GM18867 (cell line): ENCODE data around the gene ATP12A.

Experiments used
- ATAC-seq: cut with Tn5 transposase; IDR thresholded peaks from one replicate; pipeline ENCODE4 v1.9.1; 2021; ENCODE audit warnings: mild to moderate bottlenecking, moderate library complexity; ENCODE audit not compliant: unreplicated experiment

ATP12A gene

DNA sequence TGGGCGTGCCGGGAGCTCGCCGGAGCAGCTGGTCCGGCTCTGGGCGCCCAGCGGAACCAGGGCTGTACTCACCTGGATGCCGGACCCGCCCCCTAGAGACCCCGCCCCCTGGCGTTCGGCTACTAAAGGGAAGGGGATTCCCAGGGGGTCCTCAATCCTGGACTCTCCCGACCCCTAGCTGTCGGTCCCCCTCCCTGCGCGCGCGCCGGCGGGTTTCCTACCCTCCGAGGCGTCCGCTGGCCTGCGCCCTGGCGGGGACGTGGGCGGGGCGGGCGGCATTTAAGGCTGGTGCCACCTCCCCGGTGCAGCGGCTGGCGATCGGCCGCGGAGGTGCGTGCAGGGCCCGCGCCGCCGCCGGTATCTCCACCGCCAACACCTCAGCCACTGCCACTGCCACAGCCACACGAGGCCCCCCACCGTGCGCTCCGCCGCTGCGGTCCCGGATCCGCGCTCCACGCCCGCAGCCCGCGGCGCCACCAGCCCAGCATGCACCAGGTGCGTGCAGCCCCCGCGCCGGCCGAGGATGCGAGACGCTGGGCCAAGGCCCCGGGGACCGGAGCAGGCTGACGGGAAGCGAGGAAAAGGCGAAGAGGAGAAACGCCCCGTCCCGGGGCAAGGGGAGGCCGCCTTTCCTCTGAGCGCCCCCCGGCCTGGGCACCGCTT, at the start of gene ATP12A:
Gene ATP12A, plus strand, starts transcription at position 151 of the 663 bp plus-strand sequence. Its CDS starts 336 bp downstream, at position 487.
- no peak for ATAC-seq

DNA sequence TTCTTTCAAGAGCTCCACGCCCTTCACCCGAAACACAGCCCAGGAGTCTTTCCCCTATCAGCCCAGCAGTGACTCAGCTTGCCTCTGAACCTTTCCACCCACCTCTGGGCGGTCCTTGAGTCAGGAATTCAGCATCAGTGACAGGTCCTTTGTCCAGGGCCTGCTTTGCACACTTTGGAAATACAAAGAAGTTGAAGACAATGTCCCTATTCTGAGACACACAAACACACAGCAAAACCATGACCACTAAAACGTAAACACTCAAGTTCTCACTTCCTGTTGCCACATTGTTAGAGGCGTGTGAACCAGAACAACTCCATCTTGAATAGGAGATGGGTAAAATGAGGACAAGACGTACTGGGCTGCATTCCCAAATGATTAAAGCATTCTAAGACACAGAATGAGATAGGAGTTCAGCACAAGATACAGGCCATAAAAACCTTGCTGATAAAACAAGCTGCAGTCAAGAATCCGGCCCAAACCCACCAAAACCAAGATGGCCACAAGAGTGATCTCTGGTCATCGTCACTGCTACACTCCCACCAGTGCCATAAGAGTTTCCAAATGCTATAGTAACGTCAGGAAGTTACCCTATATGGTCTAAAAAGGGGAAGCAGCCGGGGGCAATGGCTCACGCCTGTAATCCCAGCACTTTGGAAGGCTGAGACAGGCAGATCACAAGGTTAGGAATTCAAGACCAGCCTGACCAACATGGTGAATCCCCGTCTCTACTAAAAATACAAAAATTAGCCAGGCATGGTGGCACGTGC, 49.2 kb upstream of the ATP12A start:
- ATAC-seq: no peak

DNA sequence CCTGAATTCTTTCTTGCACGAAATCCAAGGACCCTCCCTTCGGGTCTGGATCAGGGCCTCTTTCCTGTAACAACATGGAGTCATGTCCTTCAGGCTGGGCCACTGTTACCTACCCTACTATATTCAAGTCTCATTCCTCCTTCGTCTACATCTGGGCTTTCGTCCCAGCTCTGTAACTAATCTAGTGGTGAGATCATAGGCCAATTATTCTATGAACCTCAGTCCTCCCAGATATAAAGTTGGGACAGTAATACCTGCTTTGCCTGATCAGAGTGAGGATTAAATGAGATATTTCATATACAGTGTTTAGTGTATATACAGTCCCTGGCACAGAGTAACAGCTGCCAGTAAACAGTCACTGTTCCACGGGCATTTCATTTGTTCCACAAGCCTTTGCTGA, 48.3 kb upstream of the ATP12A start:
- no peak for ATAC-seq

DNA sequence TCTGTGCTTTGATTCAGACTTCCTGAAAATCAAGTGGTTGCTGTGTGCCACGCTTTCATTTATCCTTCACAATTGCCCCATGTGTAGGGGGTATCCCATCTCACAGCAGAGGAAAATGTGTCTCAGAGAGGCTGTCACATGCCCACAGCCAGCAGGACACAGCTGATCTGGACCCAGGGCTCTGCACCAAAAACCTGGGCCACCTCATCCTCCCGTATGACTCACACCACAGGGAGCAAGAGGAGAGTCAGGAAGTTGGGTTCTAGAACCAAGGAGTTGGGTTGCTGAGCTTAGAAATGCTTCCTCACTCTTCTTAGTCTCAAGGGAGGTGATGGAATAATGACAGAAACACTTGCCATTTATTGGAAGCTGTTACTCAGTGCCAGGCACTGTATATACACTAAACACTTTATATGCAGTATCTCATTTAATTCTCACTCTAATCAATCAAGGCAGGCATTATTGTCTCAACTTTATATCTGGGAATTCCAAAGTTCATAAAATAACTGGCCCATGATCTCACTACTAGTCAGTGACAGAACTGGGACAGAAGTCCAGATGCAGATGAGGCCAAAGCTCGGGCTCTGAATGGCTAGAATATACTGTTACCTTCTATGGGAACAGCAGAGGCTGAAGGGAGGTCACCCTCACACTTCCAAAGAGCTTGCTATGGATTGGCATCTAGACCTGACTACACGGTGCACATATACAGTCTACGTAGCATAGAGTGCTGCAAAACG, 47.7 kb upstream of the ATP12A start:
- ATAC-seq: no peak

DNA sequence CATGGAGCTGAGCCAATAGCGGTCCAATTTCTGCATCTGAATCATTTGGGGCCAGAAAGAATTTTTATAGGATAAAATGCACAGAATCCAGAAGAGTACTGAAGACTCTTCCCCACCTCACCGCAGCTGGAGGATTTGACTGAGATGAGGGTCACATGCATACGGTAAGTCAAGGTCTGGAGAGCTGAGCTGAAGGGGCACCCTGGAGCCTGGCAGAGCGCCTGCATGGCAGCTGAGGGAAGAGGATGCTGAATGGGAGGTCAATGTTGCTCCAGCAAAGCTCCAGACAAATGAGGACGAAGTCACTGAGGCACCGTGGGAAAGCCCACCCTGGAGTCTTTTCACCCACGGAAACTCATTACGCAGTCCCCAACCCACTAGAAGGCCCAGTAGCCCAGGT, 43.4 kb upstream of the ATP12A start:
- ATAC-seq: no peak

DNA sequence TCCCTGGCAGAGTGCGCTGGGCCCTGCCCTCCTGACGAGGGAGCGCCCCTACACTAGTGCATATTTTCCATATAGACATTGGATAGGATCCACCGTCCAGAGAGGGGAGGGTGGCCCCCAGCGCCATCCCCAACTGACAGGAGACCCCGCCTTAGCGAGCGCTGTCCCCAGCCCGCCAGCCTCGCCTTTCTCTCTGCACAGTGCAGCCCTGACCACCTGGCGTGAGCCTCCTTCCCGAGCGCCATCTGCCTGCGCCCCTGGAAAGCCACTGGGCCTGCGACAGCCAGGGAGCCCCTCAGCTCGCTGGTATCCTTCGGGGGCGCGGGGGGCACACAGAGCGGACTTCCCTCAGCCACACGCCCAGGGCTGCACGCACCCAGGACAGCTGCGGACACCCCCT, 42.1 kb upstream of the ATP12A start:
- ATAC-seq: no peak

DNA sequence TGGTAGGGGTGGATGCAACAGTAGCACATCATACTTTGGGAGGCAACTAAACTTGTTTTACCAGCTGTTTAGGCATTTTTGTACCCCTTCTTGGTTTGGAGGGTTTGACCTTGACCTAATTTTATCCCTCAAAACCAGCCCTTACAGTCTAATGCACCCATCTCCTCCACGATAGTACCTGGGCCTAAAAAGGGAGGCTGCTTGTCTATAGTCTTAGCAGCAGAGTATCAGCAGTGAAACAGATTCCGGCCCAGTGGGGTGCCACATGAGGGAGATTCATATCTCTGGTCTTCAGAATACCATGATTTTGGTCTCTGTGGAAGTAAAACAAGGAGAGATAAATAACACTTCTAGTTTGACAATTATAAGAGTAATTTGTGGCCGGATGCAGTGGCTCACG, 39.5 kb upstream of the ATP12A start:
- no peak for ATAC-seq

DNA sequence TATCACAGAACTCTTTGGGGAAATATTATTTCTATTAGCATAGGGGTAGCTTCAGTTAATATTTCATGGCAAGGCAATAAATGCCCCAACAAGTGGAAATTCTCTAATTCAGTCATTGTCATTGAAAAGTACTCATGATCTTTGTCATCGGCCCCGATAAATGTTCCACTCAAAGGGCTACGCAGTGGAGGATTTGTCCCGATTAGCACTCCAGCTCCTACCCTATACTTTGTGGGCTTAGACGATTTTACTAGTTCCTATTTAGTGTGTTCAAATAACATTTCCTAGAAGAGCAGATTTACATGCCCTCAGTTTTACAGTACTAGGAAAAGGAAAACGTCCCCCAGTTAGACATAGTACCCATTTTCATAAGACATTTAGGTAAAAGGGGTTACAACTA, 38.0 kb upstream of the ATP12A start:
- ATAC-seq: no peak

DNA sequence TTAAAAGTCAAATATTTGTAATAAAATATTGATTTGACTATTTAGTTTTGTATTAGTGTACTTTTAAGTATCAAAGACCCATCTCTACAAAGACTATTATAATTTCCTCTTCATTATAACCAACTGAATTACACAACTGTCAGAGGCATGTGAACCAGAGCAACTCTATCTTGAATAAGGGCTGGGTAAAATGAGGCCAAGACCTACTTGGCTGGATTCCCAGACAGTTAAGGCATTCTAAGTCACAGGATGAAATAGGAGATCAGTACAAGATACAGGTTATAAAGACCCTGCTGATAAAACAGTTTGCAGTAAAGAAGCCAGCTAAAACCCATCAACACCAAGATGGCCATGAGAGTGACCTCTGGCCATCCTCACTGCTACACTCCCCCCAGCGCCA, 36.2 kb upstream of the ATP12A start:
- ATAC-seq: no peak

DNA sequence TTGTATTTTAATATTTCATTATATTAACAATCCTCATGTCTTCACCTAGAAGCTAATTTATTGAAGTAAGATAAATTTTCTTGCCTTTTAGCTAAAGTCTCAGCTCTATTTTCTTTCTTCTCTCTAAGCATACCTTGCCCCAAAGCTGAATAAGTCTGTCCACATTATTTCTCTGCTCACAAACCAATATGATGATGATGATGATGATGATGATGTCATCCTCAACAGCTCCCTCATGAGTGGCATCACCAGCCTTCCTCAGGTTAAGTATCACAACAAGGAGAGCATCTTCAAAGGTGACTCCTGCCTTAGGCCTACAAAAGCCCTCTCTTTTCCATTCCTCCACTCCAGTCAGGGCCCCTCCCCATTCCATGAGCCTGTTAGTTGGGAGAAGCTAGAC, 31.9 kb upstream of the ATP12A start:
- no peak for ATAC-seq

DNA sequence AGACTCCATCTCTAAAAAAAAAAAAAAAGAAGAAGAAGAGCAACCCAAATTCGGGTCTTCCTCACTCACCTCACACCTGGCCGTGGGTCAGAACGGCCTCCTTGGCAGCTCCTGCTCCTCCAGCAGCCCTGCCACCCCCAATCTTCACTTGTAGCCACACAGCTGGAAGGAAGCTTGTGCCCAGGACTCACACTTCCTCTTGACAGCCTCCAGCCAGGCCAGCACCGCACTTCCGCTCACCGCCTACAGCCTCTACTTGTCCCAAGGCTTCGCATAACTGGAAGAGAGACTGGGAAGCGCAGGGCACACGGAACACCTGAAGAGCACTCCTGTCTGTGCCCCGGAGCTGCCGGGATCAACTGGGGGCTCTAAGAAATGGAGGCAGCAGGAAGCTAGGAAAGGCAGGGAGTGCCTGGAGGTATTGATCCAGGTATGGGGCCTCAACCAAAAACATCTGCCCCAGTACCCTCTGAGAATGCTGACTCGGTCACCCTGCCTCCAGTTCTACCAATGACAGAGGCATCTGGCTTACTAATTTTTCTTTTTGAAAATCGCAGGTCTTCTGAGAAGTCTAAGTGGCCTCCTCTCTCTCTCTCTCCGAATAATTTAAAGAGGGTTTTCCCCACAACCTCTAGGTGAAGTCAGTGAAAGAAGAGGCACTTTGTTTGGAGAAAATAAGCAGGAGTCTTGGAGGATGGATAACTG, 31.1 kb upstream of the ATP12A start:
- no peak for ATAC-seq

DNA sequence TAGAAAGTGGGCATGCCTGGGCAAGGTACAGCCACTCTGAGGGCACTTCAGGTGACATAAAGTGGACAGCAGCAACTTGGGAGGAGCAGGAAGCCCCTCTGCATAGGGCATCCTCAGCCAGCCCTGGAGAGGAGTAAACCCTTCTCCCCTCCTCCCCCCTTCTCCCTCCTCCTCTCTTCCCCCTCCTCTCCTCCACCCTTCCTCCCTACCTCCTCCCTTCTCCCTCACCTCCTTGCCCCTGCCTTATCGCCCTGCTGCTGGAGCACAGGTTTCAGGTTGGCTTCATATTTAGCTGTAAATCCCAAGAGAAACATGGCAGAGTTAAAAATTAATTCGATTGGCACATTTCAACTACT, 30.5 kb upstream of the ATP12A start:
- ATAC-seq: no peak

DNA sequence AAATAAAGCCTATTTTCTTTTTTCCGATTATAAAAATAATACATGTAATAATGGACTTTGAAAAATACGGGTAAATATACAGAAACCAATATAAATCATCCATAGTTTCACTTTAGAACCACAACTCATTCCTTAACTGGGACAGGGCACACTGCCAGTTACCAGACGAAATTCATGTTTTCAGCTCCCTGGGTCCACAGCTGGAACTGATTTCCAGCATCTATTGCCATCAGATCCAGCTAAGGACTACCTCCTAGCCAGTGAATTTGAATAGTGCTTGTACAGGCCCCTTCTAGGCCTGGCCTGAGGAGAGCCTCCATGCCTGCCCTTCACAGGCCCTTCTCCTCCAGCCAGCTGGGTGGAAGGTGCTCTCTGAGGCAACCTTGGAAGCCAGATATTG, 30.0 kb upstream of the ATP12A start:
- ATAC-seq: no peak

DNA sequence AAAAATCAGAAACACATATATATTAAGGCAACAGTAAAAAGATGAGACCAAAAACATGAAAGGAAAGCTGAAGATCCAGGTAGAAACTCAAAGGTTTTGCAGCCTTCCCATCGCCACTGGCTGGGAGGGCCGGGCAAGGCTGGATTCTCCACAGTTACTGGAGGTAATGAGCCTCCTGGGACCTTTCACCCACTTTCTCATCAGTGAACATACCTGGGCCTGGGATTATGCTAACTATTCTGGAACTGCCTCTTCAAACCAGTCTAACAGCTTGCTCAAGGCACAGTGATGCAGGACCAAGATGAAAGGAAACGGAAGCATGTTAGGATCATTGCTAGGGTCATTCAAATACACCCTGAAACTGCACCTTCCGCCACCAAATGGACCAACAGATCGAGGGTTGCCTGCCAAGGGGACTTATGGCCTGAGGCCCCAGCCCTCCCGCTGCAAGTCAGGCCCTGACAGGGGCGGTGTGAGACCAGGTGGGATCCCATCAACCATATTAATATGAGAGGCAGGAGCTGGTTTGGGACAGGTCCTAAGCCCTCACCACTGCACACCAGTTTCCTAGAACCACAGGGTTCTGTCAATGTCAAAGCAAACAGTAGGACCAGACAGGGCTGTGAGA, 28.4 kb upstream of the ATP12A start:
- no peak for ATAC-seq

DNA sequence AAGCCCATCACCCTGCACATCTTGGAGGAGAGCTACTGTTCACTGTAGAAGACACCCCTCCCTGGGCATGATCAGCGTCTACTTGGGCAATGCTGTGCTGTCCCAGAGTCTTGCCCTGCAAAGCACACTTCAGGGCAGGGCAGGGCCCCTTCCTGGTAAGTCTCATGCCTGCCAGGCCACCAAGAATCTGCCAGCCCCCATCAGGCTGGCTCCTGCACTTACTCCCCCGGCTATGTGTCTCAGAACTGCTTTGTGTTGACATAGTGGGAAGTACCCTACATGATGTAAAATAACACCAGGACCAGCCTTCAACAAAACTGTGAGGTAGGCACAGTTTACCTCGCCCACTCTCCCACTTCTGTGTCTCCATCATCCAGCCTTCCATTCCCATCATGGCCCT, 27.8 kb upstream of the ATP12A start:
- no peak for ATAC-seq

DNA sequence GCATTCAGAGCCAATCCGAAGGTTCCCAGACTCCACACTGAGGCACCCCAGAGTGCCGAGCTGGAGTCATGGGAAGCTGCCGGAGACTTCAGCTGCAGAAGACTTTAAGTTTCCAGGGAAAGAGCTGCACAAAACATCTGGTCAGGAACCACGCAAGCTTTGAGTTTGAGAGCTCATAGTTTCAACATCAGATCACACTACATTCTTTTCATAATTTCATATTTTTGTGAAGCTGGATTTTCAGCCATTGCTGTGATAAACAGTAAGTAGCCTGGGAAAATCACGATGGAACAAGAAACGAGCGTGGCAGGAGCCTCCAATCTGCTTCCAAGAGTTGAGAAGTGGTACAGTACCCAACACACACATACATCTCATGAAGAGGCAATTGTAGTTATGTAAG, 25.5 kb upstream of the ATP12A start:
- no peak for ATAC-seq

DNA sequence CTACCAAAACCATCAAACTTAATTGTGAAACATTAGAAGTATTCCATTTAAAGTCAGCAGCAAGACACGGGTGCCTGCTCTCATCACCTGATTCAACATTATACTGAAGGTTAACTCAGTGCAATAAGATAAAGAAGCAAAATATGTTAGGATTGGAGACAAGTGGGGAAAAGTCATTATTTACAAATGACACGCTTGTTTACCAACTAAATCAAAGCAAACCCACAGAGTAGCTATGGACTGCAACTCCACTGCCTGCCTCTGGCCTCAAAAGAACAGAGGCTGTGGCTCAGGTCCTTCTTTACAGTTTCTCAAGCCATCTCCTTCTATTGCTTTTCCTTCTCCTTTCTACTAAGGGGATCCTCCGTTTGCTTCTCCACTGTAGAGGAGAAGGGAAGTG, 21.0 kb upstream of the ATP12A start:
- ATAC-seq: no peak

DNA sequence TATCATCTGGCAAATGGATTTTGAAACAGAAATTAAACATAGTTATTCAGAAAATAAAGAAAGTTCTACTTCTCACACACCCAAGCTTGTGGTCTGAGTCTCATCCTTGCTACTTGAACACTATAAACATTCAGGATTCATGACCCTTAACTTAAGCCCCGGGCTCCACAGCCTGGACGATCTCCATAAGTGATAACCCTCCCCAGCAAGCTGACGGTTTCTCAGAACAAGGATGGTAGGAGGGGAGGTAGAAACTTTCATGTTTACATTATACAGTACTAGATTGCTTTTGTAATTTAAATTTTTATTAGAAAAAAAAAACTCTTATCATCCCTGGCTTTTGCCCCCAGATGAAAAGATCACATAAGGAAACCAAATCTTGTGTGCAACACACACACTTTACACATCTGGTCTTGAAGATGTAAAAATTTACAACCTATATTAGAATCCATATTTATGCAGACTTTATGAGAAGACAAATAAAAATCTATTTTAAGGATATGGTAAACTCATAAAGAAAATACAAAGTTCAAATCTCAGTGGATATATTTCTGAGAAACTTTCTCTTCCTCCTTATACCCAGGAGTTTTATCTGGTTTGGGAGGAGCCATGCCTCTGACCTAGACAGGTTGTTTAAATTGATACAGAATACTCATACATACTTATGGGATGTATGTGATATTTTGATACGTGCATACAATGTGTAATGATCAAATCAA, 20.0 kb upstream of the ATP12A start:
- ATAC-seq: no peak

DNA sequence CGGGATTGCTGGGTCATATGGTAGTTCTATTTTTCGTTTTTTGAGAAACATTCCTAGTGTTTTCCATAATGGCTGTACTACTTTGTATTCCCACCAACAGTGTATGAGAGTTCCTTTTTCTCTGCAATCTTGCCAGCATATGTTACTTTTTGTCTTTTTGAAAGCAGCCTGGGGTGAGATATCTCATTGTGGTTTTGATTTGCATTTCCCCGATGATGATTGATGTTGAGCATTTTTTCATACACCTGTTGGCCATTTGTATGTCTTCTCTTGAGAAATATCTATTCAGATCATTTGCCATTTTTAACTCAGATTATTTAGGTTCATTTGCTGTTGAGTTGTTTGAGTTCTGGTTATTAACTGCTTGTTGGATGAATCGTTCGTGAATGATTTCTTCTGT, 18.5 kb upstream of the ATP12A start:
- ATAC-seq: peak; percentile 56
